ENCODE measurements around the gene FTCD. TPM values are rescaled to one million over a fixed set of nuclear protein-coding genes. Genes with fewer than 3 reads are reported as not detected.
"Not testable (repeated sequence)": the region's sequence is repeated elsewhere in the genome, so short reads cannot be mapped to it uniquely, and the experiment has no call there.

FTCD gene
- total RNA-seq, 4 donors from 2014 or later: not detected

GRCh38 chr21:46171585-46171984 lies 16.2 kb upstream of the FTCD start:
- 53% methylated on average over 2 of the region's 2 CpGs for WGBS
- DNase-seq (ENCODE audit: low spot score in 2 of 2): peak; percentile 12 to 32

GRCh38 chr21:46170436-46171193 lies 15.2 kb upstream of the FTCD start:
- not testable (repeated sequence) for H3K36me3 ChIP-seq, H3K9me3 ChIP-seq, H3K27ac ChIP-seq, H3K27me3 ChIP-seq, H3K4me1 ChIP-seq, H3K4me3 ChIP-seq
- DNase-seq (ENCODE audit: low spot score in 2 of 2): peak; percentile 35 to 48
- 80% methylated on average over 1 of the region's 1 CpG for WGBS

More at GRCh38 chr21:46171585-46171984, 16.2 kb upstream of the FTCD start:
- H3K4me1 ChIP-seq: no peaks in the 10 kb centered on the region
- no peak overlapping the region for H3K27ac ChIP-seq
- no peaks in the 10 kb centered on the region for H3K27me3 ChIP-seq
- H3K9me3 ChIP-seq: no peaks in the 10 kb centered on the region
- TF ChIP-seq POLR2AphosphoS5 (IDR thresholded peaks at IDR 0.05) (no peak), POLR2A (IDR thresholded peaks at IDR 0.05) (no peak), EP300 (IDR thresholded peaks at IDR 0.05) (no peak)
- TF ChIP-seq, protein P1, sequence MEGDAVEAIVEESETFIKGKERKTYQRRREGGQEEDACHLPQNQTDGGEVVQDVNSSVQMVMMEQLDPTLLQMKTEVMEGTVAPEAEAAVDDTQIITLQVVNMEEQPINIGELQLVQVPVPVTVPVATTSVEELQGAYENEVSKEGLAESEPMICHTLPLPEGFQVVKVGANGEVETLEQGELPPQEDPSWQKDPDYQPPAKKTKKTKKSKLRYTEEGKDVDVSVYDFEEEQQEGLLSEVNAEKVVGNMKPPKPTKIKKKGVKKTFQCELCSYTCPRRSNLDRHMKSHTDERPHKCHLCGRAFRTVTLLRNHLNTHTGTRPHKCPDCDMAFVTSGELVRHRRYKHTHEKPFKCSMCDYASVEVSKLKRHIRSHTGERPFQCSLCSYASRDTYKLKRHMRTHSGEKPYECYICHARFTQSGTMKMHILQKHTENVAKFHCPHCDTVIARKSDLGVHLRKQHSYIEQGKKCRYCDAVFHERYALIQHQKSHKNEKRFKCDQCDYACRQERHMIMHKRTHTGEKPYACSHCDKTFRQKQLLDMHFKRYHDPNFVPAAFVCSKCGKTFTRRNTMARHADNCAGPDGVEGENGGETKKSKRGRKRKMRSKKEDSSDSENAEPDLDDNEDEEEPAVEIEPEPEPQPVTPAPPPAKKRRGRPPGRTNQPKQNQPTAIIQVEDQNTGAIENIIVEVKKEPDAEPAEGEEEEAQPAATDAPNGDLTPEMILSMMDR (IDR thresholded peaks at IDR 0.05): no peak
- H3K36me3 ChIP-seq: no peaks in the 10 kb centered on the region
- no peak overlapping the region for H3K4me3 ChIP-seq

DNA sequence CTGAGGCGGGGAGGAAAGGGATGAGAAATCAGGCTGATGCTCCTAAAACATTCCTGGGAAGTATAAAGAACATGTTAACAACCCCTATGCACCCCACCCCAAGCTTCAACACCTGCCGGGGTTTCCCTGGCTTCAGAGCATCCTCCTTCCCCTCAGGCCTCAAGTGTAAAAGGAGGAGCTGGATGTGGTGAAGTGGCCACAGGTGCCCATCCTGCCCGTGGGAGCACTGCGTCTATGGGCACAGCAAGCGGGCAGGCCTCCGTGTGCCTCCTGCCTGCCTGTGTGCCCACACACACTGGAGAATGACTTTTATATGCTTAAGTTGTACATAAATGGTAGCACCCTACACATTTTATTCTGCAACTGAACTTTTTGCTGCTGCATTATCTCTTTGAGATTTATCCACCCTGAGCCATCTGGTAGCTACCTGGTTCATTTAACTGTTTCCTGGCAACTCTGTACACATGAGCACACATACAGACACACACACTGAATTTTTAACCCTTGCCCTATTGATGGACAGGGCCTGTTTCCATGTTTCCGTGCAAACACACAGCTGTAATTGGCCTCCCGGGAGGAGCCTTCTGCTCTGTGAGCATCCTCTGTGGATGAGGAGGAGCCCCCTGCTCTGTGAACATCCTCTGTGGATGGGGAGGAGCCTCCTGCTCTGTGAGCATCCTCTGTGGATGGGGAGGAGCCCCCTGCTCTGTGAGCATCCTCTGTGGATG lies 13.4 kb upstream of the FTCD start:
- no peaks in the 10 kb centered on the region for H3K9me3 ChIP-seq
- WGBS: 76% methylated on average over 8 of the region's 8 CpGs
- peak in 1 of 2 donors; percentile 6 for DNase-seq (ENCODE audit: low spot score in 2 of 2)

GRCh38 chr21:46168238-46168637 lies 12.9 kb upstream of the FTCD start:
- peak; percentile 48 to 67 for DNase-seq (ENCODE audit: low spot score in 2 of 2)
- Histone ChIP-seq H3K4me3 (no peak overlapping the region), H3K27me3 (peaks cover 5% of the 10 kb centered on the region), H3K36me3 (no peaks in the 10 kb centered on the region), H3K4me1 (no peaks in the 10 kb centered on the region), H3K27ac (no peak overlapping the region), H3K9me3 (no peaks in the 10 kb centered on the region)
- TF ChIP-seq, protein P1 (IDR thresholded peaks at IDR 0.05): no peak
- no peak for TF ChIP-seq POLR2AphosphoS5 (IDR thresholded peaks at IDR 0.05)
- TF ChIP-seq EP300 (IDR thresholded peaks at IDR 0.05): no peak
- TF ChIP-seq POLR2A (IDR thresholded peaks at IDR 0.05): no peak
- WGBS: 84% methylated on average over 14 of the region's 14 CpGs

More for the DNA sequence above, 13.4 kb upstream of the FTCD start:
- Histone ChIP-seq H3K4me3 (no peak overlapping the region), H3K27ac (no peak overlapping the region), H3K4me1 (no peaks in the 10 kb centered on the region), H3K36me3 (no peaks in the 10 kb centered on the region), H3K27me3 (peaks cover 5% of the 10 kb centered on the region)
- TF ChIP-seq, protein P1 (IDR thresholded peaks at IDR 0.05): no peak

GRCh38 chr21:46165098-46165497 lies 9.7 kb upstream of the FTCD start:
- Histone ChIP-seq H3K9me3 (no peaks in the 10 kb centered on the region), H3K27ac (no peak overlapping the region), H3K36me3 (no peaks in the 10 kb centered on the region), H3K27me3 (peaks cover 22% of the 10 kb centered on the region), H3K4me1 (peaks cover 11% of the 10 kb centered on the region), H3K4me3 (no peak overlapping the region)
- no peak for DNase-seq (ENCODE audit: low spot score in 2 of 2)
- TF ChIP-seq POLR2A (IDR thresholded peaks at IDR 0.05) (no peak), POLR2AphosphoS5 (IDR thresholded peaks at IDR 0.05) (no peak), EP300 (IDR thresholded peaks at IDR 0.05) (no peak)
- TF ChIP-seq, protein P1 (IDR thresholded peaks at IDR 0.05): no peak

Measured in suprapubic skin (tissue), 4 donors.